Measurements from ENCODE around the gene CTNNBL1.
"Not testable (repeated sequence)": the region's sequence is repeated elsewhere in the genome, so short reads cannot be mapped to it uniquely, and the experiment has no call there.

CTNNBL1 gene

GRCh38 chr20:37823296-37823980, 129.6 kb downstream of the CTNNBL1 start:
- DNase-seq: no peak

- DNase-seq: no peak
Measured at GRCh38 chr20:37827605-37828004, 133.8 kb downstream of the CTNNBL1 start.

GRCh38 chr20:37828684-37829083, 134.9 kb downstream of the CTNNBL1 start:
- DNase-seq: no peak

- no peak for DNase-seq
Measured at GRCh38 chr20:37829128-37829527, 135.3 kb downstream of the CTNNBL1 start.

- DNase-seq: no peak
Measured at GRCh38 chr20:37833221-37833896, 139.5 kb downstream of the CTNNBL1 start.

GRCh38 chr20:37836926-37837325, 143.1 kb downstream of the CTNNBL1 start:
- DNase-seq: no peak

- no peak for DNase-seq
Measured at GRCh38 chr20:37837924-37838323, 144.1 kb downstream of the CTNNBL1 start.

- DNase-seq: no peak
Measured at GRCh38 chr20:37838769-37839431, 145.1 kb downstream of the CTNNBL1 start.

- DNase-seq: no peak
Measured at GRCh38 chr20:37839432-37839827, 145.6 kb downstream of the CTNNBL1 start.

- no peak for DNase-seq
Measured at GRCh38 chr20:37839955-37840354, 146.1 kb downstream of the CTNNBL1 start.

- DNase-seq: no peak
Measured at GRCh38 chr20:37841389-37841788, 147.6 kb downstream of the CTNNBL1 start.

- DNase-seq: no peak
Measured at GRCh38 chr20:37841971-37842370, 148.1 kb downstream of the CTNNBL1 start.

GRCh38 chr20:37845241-37845681, 151.4 kb downstream of the CTNNBL1 start:
- no peak for DNase-seq

- no peak for DNase-seq
Measured at GRCh38 chr20:37845878-37846277, 152.0 kb downstream of the CTNNBL1 start.

- DNase-seq: no peak
Measured at GRCh38 chr20:37846573-37846972, 152.7 kb downstream of the CTNNBL1 start.

- DNase-seq: no peak
Measured at GRCh38 chr20:37848706-37849105, 154.9 kb downstream of the CTNNBL1 start.

- no peak for DNase-seq
Measured at GRCh38 chr20:37849156-37849555, 155.3 kb downstream of the CTNNBL1 start.

- DNase-seq: no peak
Measured at GRCh38 chr20:37849566-37849965, 155.7 kb downstream of the CTNNBL1 start.

- DNase-seq: no peak
Measured at GRCh38 chr20:37850036-37850592, 156.3 kb downstream of the CTNNBL1 start.

GRCh38 chr20:37850724-37851355, 157.0 kb downstream of the CTNNBL1 start:
- DNase-seq: no peak

- DNase-seq: no peak
Measured at GRCh38 chr20:37852666-37853065, 158.8 kb downstream of the CTNNBL1 start.

GRCh38 chr20:37853823-37854375, 160.1 kb downstream of the CTNNBL1 start:
- DNase-seq: no peak

- not testable (repeated sequence) for DNase-seq
Measured at GRCh38 chr20:37856034-37856433, 162.2 kb downstream of the CTNNBL1 start.
